Measurements from ENCODE around the gene NUDC.

NUDC gene

DNA sequence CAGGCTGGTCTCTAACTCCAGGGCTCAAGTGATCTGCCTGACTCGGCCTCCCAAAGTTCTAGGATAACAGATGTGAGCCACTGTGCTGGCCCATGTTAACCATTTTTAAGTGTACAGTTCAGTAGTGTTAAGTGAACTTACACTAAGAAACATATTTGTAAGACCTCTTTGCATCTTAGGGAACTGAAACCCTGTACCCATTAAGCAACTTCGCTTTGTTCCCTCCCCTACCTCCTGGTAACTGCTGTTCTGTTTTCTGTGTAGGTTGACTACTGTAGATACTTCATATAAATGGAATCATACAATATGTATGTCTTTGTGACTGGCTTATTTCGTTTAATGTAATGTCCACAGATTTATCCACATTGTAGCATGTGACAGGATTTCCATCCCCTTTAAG lies 11.0 kb downstream of the NUDC start:
- no peak for DNase-seq (ENCODE audit: low spot score)
- TF ChIP-seq, protein P1, sequence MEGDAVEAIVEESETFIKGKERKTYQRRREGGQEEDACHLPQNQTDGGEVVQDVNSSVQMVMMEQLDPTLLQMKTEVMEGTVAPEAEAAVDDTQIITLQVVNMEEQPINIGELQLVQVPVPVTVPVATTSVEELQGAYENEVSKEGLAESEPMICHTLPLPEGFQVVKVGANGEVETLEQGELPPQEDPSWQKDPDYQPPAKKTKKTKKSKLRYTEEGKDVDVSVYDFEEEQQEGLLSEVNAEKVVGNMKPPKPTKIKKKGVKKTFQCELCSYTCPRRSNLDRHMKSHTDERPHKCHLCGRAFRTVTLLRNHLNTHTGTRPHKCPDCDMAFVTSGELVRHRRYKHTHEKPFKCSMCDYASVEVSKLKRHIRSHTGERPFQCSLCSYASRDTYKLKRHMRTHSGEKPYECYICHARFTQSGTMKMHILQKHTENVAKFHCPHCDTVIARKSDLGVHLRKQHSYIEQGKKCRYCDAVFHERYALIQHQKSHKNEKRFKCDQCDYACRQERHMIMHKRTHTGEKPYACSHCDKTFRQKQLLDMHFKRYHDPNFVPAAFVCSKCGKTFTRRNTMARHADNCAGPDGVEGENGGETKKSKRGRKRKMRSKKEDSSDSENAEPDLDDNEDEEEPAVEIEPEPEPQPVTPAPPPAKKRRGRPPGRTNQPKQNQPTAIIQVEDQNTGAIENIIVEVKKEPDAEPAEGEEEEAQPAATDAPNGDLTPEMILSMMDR (IDR thresholded peaks at IDR 0.05), result no peak
- H3K4me3 ChIP-seq, result no peak overlapping the region
- H3K27ac ChIP-seq, result no peak overlapping the region

DNA sequence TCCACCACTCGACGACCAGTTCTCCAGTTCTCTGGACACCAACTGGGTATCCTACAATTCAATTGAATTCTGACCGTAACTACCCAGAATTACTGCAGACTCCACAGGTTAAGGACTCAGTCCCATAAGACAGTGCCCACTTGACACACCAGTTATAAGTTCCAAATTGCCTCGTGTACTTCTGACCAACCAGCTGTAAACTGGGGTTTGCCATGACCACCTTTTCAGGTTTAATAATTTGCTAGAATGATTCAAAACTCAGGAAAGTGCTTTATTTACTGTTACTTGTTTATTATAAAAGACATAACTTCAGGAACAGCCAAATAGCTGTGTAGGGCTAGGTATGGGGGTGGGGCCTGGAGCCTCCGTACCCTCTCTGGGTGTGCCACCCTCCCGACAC lies 15.3 kb downstream of the NUDC start:
- no peak for DNase-seq (ENCODE audit: low spot score)
- H3K27ac ChIP-seq, result no peak overlapping the region
- no peak overlapping the region for H3K4me3 ChIP-seq
- TF ChIP-seq, protein P1 (IDR thresholded peaks at IDR 0.05), result no peak

DNA sequence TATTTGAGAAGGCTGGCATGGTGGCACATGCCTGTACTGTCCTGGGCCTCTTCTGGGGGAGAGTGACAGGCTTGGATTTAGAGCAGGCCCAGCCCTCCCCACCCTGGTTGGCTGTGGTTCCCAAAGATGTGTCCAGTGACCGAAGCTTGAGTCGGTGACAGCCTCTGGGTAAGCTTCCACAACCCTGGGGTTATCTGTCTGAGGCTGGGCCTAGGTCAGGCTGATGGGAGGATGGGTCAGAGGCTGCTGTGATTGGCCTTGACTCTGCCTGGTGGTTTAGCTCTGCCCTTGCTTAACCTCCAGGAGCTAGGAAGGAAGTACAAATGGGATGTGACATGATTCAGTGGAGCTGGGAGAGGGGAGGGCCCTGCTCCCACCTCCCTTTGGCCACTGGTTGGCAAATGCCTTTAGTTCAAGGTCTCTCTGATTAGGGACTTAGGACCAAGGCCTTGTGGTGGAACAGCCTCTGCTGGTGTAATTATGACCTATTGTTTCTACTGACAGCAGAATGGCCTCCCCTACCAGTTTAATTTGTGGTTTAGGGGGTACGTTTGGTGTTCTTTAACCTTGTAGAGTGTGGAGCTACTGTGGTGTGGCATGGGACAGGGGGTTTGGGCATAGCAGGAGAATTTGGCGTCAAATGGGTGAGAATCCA lies 16.6 kb downstream of the NUDC start:
- H3K27ac ChIP-seq, result no peak overlapping the region
- no peak for DNase-seq (ENCODE audit: low spot score)

DNA sequence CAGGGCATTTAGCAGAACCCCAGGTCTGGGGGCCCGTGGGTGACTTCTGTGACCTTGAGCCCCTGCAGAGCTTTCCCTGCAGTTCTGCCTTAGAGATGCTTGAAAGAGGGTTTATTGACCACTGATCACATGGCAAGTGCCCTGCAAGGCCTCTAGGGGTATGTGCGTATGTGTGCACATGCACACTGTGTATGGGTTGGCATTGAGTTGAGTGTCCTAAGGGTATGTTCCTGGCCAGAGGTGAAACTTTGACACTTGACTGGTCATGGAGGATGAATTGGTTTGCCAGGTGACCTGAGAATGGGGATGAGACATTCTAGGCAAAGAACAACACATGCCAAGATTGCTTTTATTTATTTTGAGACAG lies 17.1 kb downstream of the NUDC start:
- no peak for DNase-seq (ENCODE audit: low spot score)
- TF ChIP-seq, protein P1 (IDR thresholded peaks at IDR 0.05), result no peak
- H3K4me3 ChIP-seq, result no peak overlapping the region
- H3K27ac ChIP-seq, result no peak overlapping the region

More for the DNA sequence above, 16.6 kb downstream of the NUDC start:
- TF ChIP-seq, protein P1 (IDR thresholded peaks at IDR 0.05), result no peak
- no peak overlapping the region for H3K4me3 ChIP-seq

DNA sequence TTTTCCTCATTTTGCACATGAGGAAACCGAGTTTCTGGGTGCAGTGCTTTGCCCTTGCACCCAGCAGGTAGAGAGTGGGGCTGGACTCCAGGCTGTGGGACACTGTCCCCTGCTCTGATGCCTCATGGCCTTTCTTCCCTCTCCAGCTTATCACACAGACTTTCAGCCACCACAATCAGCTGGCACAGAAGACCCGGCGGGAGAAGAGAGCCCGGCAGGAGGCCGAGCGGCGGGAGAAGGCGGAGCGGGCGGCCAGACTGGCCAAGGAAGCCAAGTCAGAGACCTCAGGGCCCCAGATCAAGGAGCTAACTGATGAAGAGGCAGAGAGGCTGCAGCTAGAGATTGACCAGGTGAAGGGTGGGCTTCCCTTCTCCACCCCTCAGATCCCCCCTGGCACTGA lies 19.8 kb downstream of the NUDC start:
- Histone ChIP-seq H3K4me3 (no peak overlapping the region), H3K27ac (no peak overlapping the region)
- TF ChIP-seq, protein P1 (IDR thresholded peaks at IDR 0.05), result no peak
- DNase-seq (ENCODE audit: low spot score), result no peak

DNA sequence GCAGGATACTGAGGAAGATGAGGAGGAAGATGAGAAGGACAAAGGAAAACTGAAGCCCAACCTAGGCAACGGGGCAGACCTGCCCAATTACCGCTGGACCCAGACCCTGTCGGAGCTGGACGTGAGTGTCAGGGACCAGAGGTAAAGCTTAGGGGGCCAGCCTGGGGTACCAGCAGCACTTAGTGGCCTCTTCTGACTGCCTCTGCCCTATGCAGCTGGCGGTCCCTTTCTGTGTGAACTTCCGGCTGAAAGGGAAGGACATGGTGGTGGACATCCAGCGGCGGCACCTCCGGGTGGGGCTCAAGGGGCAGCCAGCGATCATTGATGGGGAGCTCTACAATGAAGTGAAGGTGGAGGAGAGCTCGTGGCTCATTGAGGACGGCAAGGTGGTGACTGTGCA lies 21.1 kb downstream of the NUDC start:
- Histone ChIP-seq H3K27ac (no peak overlapping the region), H3K4me3 (no peak overlapping the region)
- no peak for DNase-seq (ENCODE audit: low spot score)
- TF ChIP-seq, protein P1 (IDR thresholded peaks at IDR 0.05), result no peak

DNA sequence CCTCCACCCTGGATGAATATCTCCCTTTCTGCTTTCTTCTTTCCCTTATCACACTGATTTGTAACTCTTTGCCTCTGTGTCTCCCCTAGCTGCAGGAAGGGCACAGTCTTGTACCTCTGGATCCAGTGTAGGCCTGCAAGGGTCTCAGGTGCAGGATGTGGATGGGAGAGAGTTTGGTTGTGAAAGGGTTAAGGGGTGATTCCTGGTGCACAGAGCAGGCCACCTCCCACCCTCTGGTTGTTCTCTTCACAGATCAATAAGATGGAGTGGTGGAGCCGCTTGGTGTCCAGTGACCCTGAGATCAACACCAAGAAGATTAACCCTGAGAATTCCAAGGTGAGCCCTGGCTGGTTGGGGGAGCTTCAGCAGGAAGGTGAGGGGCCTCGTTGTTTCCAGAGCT lies 23.6 kb downstream of the NUDC start:
- Histone ChIP-seq H3K4me3 (no peak overlapping the region), H3K27ac (no peak overlapping the region)
- TF ChIP-seq, protein P1 (IDR thresholded peaks at IDR 0.05), result no peak
- DNase-seq (ENCODE audit: low spot score), result no peak
